GM15510 (cell line): ENCODE results near the gene MAEA.

Experiments
- POLR2A ChIP-seq: IDR thresholded peaks from 3 replicates; pipeline ENCODE4 v1.6.1; 2011; ENCODE audit warnings: borderline replicate concordance; ENCODE audit not compliant: insufficient read length; ENCODE audit errors: extremely low read depth

The MAEA gene

GRCh38 chr4:1353186-1354055 is 63.7 kb downstream of the MAEA start:
- no peak for TF ChIP-seq POLR2A

- TF ChIP-seq POLR2A: no peak
These were observed 64.7 kb downstream of the MAEA start for GRCh38 chr4:1354136-1354982.

- TF ChIP-seq POLR2A: no peak
These were observed 65.2 kb downstream of the MAEA start for GRCh38 chr4:1354983-1355275.

DNA sequence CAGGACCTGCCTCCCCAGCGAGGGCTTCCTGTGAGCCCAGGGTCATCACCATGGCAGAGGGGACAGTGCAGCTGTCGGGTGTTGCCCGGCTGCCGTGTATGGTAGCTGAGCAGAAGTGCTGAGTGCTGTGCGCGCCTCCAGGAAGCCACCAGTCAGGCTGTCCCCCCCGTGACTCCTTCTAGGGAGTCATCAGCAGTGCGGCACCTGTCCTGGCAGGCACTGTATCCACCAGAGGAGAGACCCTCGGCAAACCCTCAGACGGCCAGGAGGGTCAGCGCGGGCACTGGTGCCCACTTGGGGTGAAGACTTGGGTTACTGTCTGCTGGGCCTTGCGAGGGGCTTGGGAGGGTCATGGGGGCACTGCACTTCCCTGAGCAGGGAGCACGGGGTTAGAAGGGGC is 65.7 kb downstream of the MAEA start:
- no peak for TF ChIP-seq POLR2A

- no peak for TF ChIP-seq POLR2A
These were observed 66.7 kb downstream of the MAEA start for GRCh38 chr4:1356181-1356998.

- no peak for TF ChIP-seq POLR2A
These were observed 67.9 kb downstream of the MAEA start for GRCh38 chr4:1357356-1358248.

GRCh38 chr4:1358421-1359143 is 68.9 kb downstream of the MAEA start:
- no peak for TF ChIP-seq POLR2A

DNA sequence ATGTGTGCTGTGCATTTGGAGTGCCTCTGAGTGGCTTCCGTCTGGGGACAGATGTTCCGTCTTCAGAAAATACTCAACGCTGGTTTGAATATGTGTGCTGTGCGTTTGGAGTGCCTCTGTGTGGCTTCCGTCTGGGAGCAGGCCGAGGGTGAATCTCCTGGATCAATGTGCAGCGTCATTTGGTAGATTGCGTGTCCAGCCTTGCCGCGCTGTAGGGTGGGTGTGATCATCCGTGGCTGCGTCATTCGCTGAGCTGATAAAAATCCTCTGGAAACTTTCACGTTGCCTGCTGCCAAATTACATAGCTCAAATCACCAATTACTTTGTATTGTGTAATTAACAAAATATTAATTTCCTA is 69.4 kb downstream of the MAEA start:
- TF ChIP-seq POLR2A: no peak

DNA sequence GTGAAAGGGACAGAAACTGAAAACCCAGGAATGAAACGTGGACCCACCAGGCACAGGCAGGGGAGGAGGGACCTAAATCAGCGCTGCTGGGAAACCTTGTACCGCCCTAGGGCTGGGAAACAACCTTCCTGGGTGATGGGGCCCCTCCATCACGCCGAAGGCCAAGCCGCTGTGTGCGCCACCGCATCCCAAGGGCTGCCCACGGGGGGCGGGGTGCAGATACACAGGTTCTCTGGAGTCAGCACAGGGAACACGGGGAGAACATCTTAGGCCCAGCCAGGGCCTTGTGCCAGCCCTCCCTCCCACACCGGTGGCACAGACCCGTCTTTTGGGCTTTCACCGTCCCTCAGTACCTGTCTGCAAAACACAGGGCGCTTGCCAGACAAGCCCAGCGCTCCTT is 70.3 kb downstream of the MAEA start:
- TF ChIP-seq POLR2A: no peak

DNA sequence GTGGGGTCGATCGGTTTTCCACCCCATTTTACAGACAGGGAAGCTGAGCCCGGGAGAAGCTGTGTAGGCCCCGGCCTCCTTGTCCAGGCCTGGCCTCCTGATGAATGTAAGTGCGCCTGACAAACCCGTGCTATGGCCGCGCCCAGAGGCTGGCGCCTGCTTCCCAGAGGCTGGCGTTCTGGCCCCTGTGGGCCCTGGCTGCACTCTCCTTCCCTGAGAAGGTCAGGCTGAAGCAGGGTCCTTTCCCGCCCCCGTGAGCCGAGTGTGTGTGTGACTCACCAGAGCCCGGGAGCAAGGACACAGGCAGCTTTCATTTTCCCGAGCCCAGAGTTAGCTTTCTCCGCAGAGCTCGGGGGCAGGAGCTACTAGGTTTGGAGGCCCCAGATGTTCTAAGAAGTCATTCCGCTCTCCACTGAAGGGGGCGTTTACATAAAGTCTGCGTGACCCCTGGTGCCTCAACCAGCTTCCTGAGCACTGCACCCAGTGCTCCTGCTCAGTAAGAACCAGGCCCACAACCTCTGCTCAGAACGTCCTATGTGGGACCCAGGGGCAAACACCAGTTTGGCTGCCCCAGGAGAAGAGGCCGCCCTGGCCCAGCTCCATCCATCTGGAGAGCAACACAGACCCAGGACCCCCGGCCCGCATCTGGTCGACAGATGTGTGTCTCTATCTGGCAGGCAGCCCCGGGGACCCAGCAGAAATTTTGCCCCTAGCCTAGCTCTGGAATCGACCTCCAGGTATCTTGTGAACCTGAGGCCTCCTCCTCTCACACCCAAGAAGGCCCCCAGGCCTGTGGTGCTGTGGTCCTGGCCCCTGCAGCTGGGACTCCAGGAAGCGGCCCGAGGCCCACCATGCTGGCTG is 71.0 kb downstream of the MAEA start:
- TF ChIP-seq POLR2A: no peak

- TF ChIP-seq POLR2A: no peak
These were observed 71.7 kb downstream of the MAEA start for GRCh38 chr4:1361431-1361830.

- TF ChIP-seq POLR2A: no peak
These were observed 72.4 kb downstream of the MAEA start for GRCh38 chr4:1362046-1362445.

DNA sequence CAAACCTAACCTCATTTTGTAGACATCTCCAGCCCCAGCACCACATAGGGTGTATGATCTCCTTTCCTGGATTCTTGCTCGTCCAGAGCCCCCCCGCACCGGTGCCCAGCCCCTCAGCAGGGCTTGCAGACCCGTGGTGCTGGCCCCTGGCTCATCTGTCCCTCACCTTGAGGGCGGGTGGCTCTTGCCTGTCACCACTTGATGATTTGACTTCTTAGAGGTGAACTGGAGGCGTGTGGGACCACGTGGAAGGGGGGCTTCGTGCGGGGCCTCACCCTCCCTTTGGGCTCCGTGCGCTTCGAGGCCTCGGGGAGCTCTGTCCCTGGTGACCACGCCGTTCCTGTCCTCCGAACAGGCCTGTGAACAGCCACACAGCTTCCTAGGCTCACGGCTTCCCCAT is 72.8 kb downstream of the MAEA start:
- TF ChIP-seq POLR2A: no peak

GRCh38 chr4:1363513-1363912 is 73.8 kb downstream of the MAEA start:
- no peak for TF ChIP-seq POLR2A

GRCh38 chr4:1364217-1364616 is 74.5 kb downstream of the MAEA start:
- no peak for TF ChIP-seq POLR2A
